GM18873 (cell line): ENCODE results near the gene CAMK2G.

ENCODE experiments used
- ATAC-seq: cut with Tn5 transposase; IDR thresholded peaks from one replicate; pipeline ENCODE4 v1.9.1; 2021; ENCODE audit warnings: mild to moderate bottlenecking, moderate library complexity, moderate number of reproducible peaks; ENCODE audit not compliant: unreplicated experiment, low FRiP score

Gene CAMK2G

GRCh38 chr10:73865459-73866442, 8.6 kb downstream of the CAMK2G start:
- no peak for ATAC-seq

GRCh38 chr10:73865107-73865458, 9.3 kb downstream of the CAMK2G start:
- ATAC-seq: no peak

GRCh38 chr10:73864229-73864628, 10.1 kb downstream of the CAMK2G start:
- no peak for ATAC-seq

- ATAC-seq: no peak
These were observed 11.1 kb downstream of the CAMK2G start for GRCh38 chr10:73863039-73863817.

- no peak for ATAC-seq
These were observed 12.3 kb downstream of the CAMK2G start for GRCh38 chr10:73862011-73862410.

- no peak for ATAC-seq
These were observed 14.4 kb downstream of the CAMK2G start for GRCh38 chr10:73859784-73860491.

- ATAC-seq: no peak
These were observed 14.9 kb downstream of the CAMK2G start for GRCh38 chr10:73859428-73859783.

- no peak for ATAC-seq
These were observed 15.5 kb downstream of the CAMK2G start for GRCh38 chr10:73858750-73859427.

- no peak for ATAC-seq
These were observed 16.2 kb downstream of the CAMK2G start for GRCh38 chr10:73858013-73858708.

- no peak for ATAC-seq
These were observed 16.9 kb downstream of the CAMK2G start for GRCh38 chr10:73857446-73857845.

GRCh38 chr10:73856261-73856660, 18.1 kb downstream of the CAMK2G start:
- no peak for ATAC-seq

GRCh38 chr10:73855413-73855812, 18.9 kb downstream of the CAMK2G start:
- ATAC-seq: no peak

GRCh38 chr10:73854310-73854709, 20.0 kb downstream of the CAMK2G start:
- ATAC-seq: no peak

- no peak for ATAC-seq
These were observed 21.2 kb downstream of the CAMK2G start for GRCh38 chr10:73853196-73853595.

- no peak for ATAC-seq
These were observed 23.4 kb downstream of the CAMK2G start for GRCh38 chr10:73850863-73851461.

- no peak for ATAC-seq
These were observed 24.1 kb downstream of the CAMK2G start for GRCh38 chr10:73850211-73850610.

- peak; percentile 66 for ATAC-seq
These were observed 25.4 kb downstream of the CAMK2G start for GRCh38 chr10:73848821-73849489.

- no peak for ATAC-seq
These were observed 27.3 kb downstream of the CAMK2G start for GRCh38 chr10:73847031-73847430.

GRCh38 chr10:73843261-73843660, 31.1 kb downstream of the CAMK2G start:
- no peak for ATAC-seq
